HepG2 (cell line): ENCODE data around the gene CYP2A7. TPM values are rescaled to one million over a fixed set of nuclear protein-coding genes. Genes with fewer than 3 reads are reported as not detected.

Source experiments
- CERS6 ChIP-seq: sonication (generic); formaldehyde crosslinking; IDR thresholded peaks from 2 replicates; pipeline ENCODE4 v1.5.0; 2020; ENCODE audit warnings: missing genetic modification reagents
- CTCF ChIP-seq: sonication (generic); formaldehyde crosslinking; IDR thresholded peaks from 2 replicates; pipeline ENCODE4 v1.5.0; 2020; ENCODE audit warnings: mild to moderate bottlenecking, missing genetic modification reagents, moderate library complexity
- HHEX ChIP-seq: IDR thresholded peaks from 2 replicates; pipeline ENCODE4 v1.6.1; 2016; ENCODE audit warnings: control low read depth
- HMGXB3 ChIP-seq: sonication (generic); formaldehyde crosslinking; IDR thresholded peaks from 2 replicates; pipeline ENCODE4 v1.4.0; 2020; ENCODE audit warnings: missing genetic modification reagents, borderline replicate concordance
- HOMEZ ChIP-seq: IDR thresholded peaks from 2 replicates; pipeline ENCODE4 v1.6.1; 2016; ENCODE audit warnings: low read depth
- ISL2 ChIP-seq: sonication (generic); formaldehyde crosslinking; IDR thresholded peaks from 2 replicates; pipeline ENCODE4 v1.5.0; 2020; ENCODE audit warnings: missing genetic modification reagents
- JUNB ChIP-seq: sonication (generic); formaldehyde crosslinking; IDR thresholded peaks from 2 replicates; pipeline ENCODE4 v1.8.0; 2022; ENCODE audit warnings: missing genetic modification reagents, mild to moderate bottlenecking, borderline replicate concordance
- MED1 ChIP-seq: sonication (generic); formaldehyde crosslinking; IDR thresholded peaks from 2 replicates; pipeline ENCODE4 v1.4.0; 2020; ENCODE audit warnings: missing genetic modification reagents
- MED13 ChIP-seq: sonication (generic); formaldehyde crosslinking; IDR thresholded peaks from 2 replicates; pipeline ENCODE4 v1.5.0; 2020; ENCODE audit warnings: missing genetic modification reagents
- NFE2L2 ChIP-seq: fragments of 150-350 bp; IDR thresholded peaks from 2 replicates; pipeline ENCODE4 v1.6.1; 2014; ENCODE audit warnings: low read length
- NR3C1 ChIP-seq: sonication (generic); formaldehyde crosslinking; IDR thresholded peaks from 2 replicates; pipeline ENCODE4 v1.4.0; 2020; ENCODE audit warnings: missing genetic modification reagents
- REXO4 ChIP-seq: sonication (generic); formaldehyde crosslinking; IDR thresholded peaks from 2 replicates; pipeline ENCODE4 v1.8.0; 2022; ENCODE audit warnings: missing genetic modification reagents, mild to moderate bottlenecking, borderline replicate concordance
- RXRA ChIP-seq: sonication (generic); formaldehyde crosslinking; IDR thresholded peaks from 2 replicates; pipeline ENCODE4 v1.5.1; 2020; ENCODE audit warnings: missing genetic modification reagents
- SATB2 ChIP-seq: sonication (generic); formaldehyde crosslinking; IDR thresholded peaks from 2 replicates; pipeline ENCODE4 v1.5.0; 2020; ENCODE audit warnings: missing genetic modification reagents
- ZBTB3 ChIP-seq: sonication (generic); formaldehyde crosslinking; IDR thresholded peaks from 2 replicates; pipeline ENCODE4 v1.4.0; 2020; ENCODE audit warnings: low read depth, mild to moderate bottlenecking, moderate library complexity, missing genetic modification reagents, borderline replicate concordance
- ZBTB42 ChIP-seq: sonication (generic); formaldehyde crosslinking; IDR thresholded peaks from 2 replicates; pipeline ENCODE4 v1.5.0; 2020; ENCODE audit warnings: mild to moderate bottlenecking, missing genetic modification reagents
- ZNF235 ChIP-seq: sonication (generic); formaldehyde crosslinking; IDR thresholded peaks from 2 replicates; pipeline ENCODE4 v1.8.1; 2023; ENCODE audit warnings: mild to moderate bottlenecking, missing genetic modification reagents, borderline replicate concordance
- ZNF691 ChIP-seq: sonication (generic); formaldehyde crosslinking; IDR thresholded peaks from 2 replicates; pipeline ENCODE4 v1.4.0; 2020; ENCODE audit warnings: missing genetic modification reagents, low read depth, mild to moderate bottlenecking, borderline replicate concordance
- ZNF761 ChIP-seq: sonication (generic); formaldehyde crosslinking; conservative IDR thresholded peaks from 2 replicates; pipeline ENCODE4 v1.4.0; 2020; ENCODE audit warnings: mild to moderate bottlenecking, missing genetic modification reagents
- polyA plus RNA-seq, 8 experiments: library from polyadenylated mRNA; depleted of rRNA in 3 of 8; stranded (reverse) in 7 of 8; unstranded in 1 of 8; fragments of >200 nt; fragmentation: Illumina TruSeq in 4 of 8; extraction: Trizol in 4 of 8; gene quantifications; 2 replicates each; pipeline versions ENCODE4 v1.2.1 to v1.2.3, GENCODE V29; 2011 to 2016; ENCODE audit warnings: low read depth in 4 of 8, missing spikeins in 1 of 8, mixed read lengths in 1 of 8; ENCODE audit not compliant: insufficient read depth in 1 of 8
- total RNA-seq, 5 experiments: library from RNA; depleted of rRNA; stranded (reverse); fragments of >200 nt; fragmentation: Illumina TruSeq; extraction: Trizol; gene quantifications; 2 replicates each; pipeline ENCODE4 v1.2.3, GENCODE V29; 2016; ENCODE audit warnings: low read depth in 1 of 5

CYP2A7 gene
- total and polyA plus RNA-seq, 2 of the 13 experiments (the other 11 are each of a cell fraction or from before 2014, with no cell fraction given): not detected

GRCh38 chr19:40831502-40832430, 50.3 kb downstream of the CYP2A7 start (continued):
- TF ChIP-seq SATB2 (CRISPR knock-in tag) (peak; percentile 51; the same call in 1 of the 2 replicates), JUNB (CRISPR knock-in tag) (peak; percentile 52; the same call in 1 of the 2 replicates), ZBTB3 (CRISPR knock-in tag) (0 out of 2 replicates have a peak, but pooled peaks have one; percentile 48), ZNF691 (CRISPR knock-in tag) (no peak), ZNF761 (0 out of 2 replicates have a peak, but pooled peaks have one; percentile 53), MED13 (CRISPR knock-in tag) (peak; percentile 69; the same call in 1 of the 2 replicates), HOMEZ (CRISPR knock-in tag) (peak; percentile 16; the same call in 1 of the 2 replicates), ZBTB42 (CRISPR knock-in tag) (no peak), ZNF235 (no peak), HMGXB3 (CRISPR knock-in tag) (0 out of 2 replicates have a peak, but pooled peaks have one; percentile 48), NR3C1 (CRISPR knock-in tag) (no peak), NFE2L2 (no peak), MED1 (CRISPR knock-in tag) (peak; percentile 89), ISL2 (peak; percentile 85), CTCF (CRISPR knock-in tag) (no peak), CERS6 (CRISPR knock-in tag) (no peak), HHEX (CRISPR knock-in tag) (peak; percentile 75; the same call in 1 of the 2 replicates), REXO4 (CRISPR knock-in tag) (no peak), RXRA (CRISPR knock-in tag) (peak; percentile 39; the same call in 1 of the 2 replicates)
